HCT116 (cell line): ENCODE results near the gene TMEM266.

ENCODE experiments used
- CTCF ChIP-seq, 3 experiments: fragments of 200-600 bp in 1 of 3; sonication (generic) in 1 of 3; IDR thresholded peaks in 2 of 3; conservative IDR thresholded peaks in 1 of 3; 2 replicates each; pipeline ENCODE4 v1.5.1; 2012 to 2017; ENCODE audit warnings: low read depth in 2 of 3, low read length in 2 of 3, antibody characterized with exemption in 1 of 3, borderline replicate concordance in 1 of 3, control low read depth in 1 of 3, mild to moderate bottlenecking in 1 of 3, mixed read lengths in 1 of 3, mixed run types in 1 of 3, moderate library complexity in 1 of 3; ENCODE audit not compliant: insufficient read depth in 1 of 3
- POLR2AphosphoS5 ChIP-seq: IDR thresholded peaks from 2 replicates; pipeline ENCODE4 v1.6.1; 2011; ENCODE audit warnings: mild to moderate bottlenecking, low read depth, low read length, moderate library complexity
- RAD21 ChIP-seq: IDR thresholded peaks from 2 replicates; pipeline ENCODE4 v1.6.1; 2012; ENCODE audit warnings: low read depth, mild to moderate bottlenecking

- TF ChIP-seq RAD21 (no peak), POLR2AphosphoS5 (no peak), CTCF (IDR thresholded peaks at IDR 0.05 in 2 of 3, conservative IDR thresholded peaks at IDR 0.05 in 1 of 3; ENCODE audit: borderline replicate concordance in 1 of 3, insufficient read depth in 1 of 3, low read depth in 2 of 3, low read length in 2 of 3) (no peak)
These were observed 92.4 kb downstream of the TMEM266 start for GRCh38 chr15:76152197-76152596.
